Trophoblast cell (in vitro differentiated cells and primary cell): ENCODE measurements around the gene AKAP6.
"Not testable (repeated sequence)": the region's sequence is repeated elsewhere in the genome, so short reads cannot be mapped to it uniquely, and the experiment has no call there.

ENCODE experiments used
- DNase-seq, 2 donors: peaks; one replicate each; pipeline ENCODE4 v3.0.0-alpha.2; 2016
- H2AFZ ChIP-seq: 2 replicates; pipeline ENCODE4 v1.6.1; 2013; ENCODE audit warnings: low read length, moderate library complexity, mild to moderate bottlenecking; ENCODE audit not compliant: insufficient read depth, poor library complexity
- H2AK5ac ChIP-seq: 2 replicates; pipeline ENCODE4 v1.6.1; 2013; ENCODE audit warnings: mild to moderate bottlenecking, low read length
- H2BK120ac ChIP-seq: 2 replicates; pipeline ENCODE4 v1.6.1; 2013; ENCODE audit warnings: low read length, mild to moderate bottlenecking, moderate library complexity; ENCODE audit not compliant: insufficient read depth, poor library complexity
- H2BK12ac ChIP-seq: 2 replicates; pipeline ENCODE4 v1.6.1; 2013; ENCODE audit warnings: mild to moderate bottlenecking, low read length, moderate library complexity
- H2BK5ac ChIP-seq: 2 replicates; pipeline ENCODE4 v1.6.1; 2013; ENCODE audit warnings: low read length, low read depth, moderate library complexity, mild to moderate bottlenecking; ENCODE audit not compliant: poor library complexity
- H3K14ac ChIP-seq: 2 replicates; pipeline ENCODE4 v1.6.1; 2013; ENCODE audit warnings: mild to moderate bottlenecking, low read length
- H3K18ac ChIP-seq: 2 replicates; pipeline ENCODE4 v1.6.1; 2013; ENCODE audit warnings: mild to moderate bottlenecking, low read length
- H3K23ac ChIP-seq: 2 replicates; pipeline ENCODE4 v1.6.1; 2013; ENCODE audit warnings: low read length
- H3K27ac ChIP-seq: 2 replicates; pipeline ENCODE4 v1.5.1; 2013; ENCODE audit warnings: low read depth, mild to moderate bottlenecking, inconsistent platforms, low read length, moderate library complexity
- H3K27me3 ChIP-seq: 2 replicates; pipeline ENCODE4 v1.6.1; 2013; ENCODE audit warnings: inconsistent platforms, mild to moderate bottlenecking, low read length, moderate library complexity; ENCODE audit not compliant: insufficient read depth
- H3K36me3 ChIP-seq, 2 experiments: 1 replicate in 1 of 2; 2 replicates in 1 of 2; pipeline ENCODE4 v1.6.1; 2013; ENCODE audit warnings: low read length in 2 of 2, mild to moderate bottlenecking in 2 of 2, moderate library complexity in 1 of 2; ENCODE audit not compliant: insufficient read depth in 2 of 2, control insufficient read depth in 1 of 2
- H3K4ac ChIP-seq: 2 replicates; pipeline ENCODE4 v1.6.1; 2013; ENCODE audit warnings: low read depth, mild to moderate bottlenecking, low read length, moderate library complexity
- H3K4me1 ChIP-seq, 2 experiments: 1 replicate in 1 of 2; 2 replicates in 1 of 2; pipeline ENCODE4 v1.6.1; 2013; ENCODE audit warnings: low read length in 2 of 2, mild to moderate bottlenecking in 2 of 2, moderate library complexity in 1 of 2; ENCODE audit not compliant: insufficient read depth in 2 of 2, control insufficient read depth in 1 of 2
- H3K4me2 ChIP-seq: 2 replicates; pipeline ENCODE4 v1.6.1; 2013; ENCODE audit warnings: inconsistent platforms, mild to moderate bottlenecking, low read length, moderate library complexity
- H3K4me3 ChIP-seq: 2 replicates; pipeline ENCODE4 v1.5.1; 2013; ENCODE audit warnings: mild to moderate bottlenecking, low read depth, low read length, inconsistent platforms
- H3K79me1 ChIP-seq: one replicate; pipeline ENCODE4 v1.6.1; 2013; ENCODE audit warnings: low read length
- H3K79me2 ChIP-seq: 2 replicates; pipeline ENCODE4 v1.6.1; 2013; ENCODE audit warnings: low read length, mild to moderate bottlenecking; ENCODE audit not compliant: control insufficient read depth, insufficient read depth, poor library complexity
- H3K9ac ChIP-seq: 2 replicates; pipeline ENCODE4 v1.6.1; 2013; ENCODE audit warnings: mild to moderate bottlenecking, low read length
- H3K9me3 ChIP-seq: 2 replicates; pipeline ENCODE4 v1.6.1; 2013; ENCODE audit warnings: low read depth, mild to moderate bottlenecking, control low read depth, inconsistent platforms, low read length; ENCODE audit not compliant: insufficient read depth
- H4K12ac ChIP-seq: 2 replicates; pipeline ENCODE4 v1.6.1; 2013; ENCODE audit warnings: low read depth, mild to moderate bottlenecking, low read length, moderate library complexity
- H4K8ac ChIP-seq: 2 replicates; pipeline ENCODE4 v1.6.1; 2013; ENCODE audit warnings: low read depth, mild to moderate bottlenecking, low read length, moderate library complexity
- H4K91ac ChIP-seq: one replicate; pipeline ENCODE4 v1.6.1; 2013; ENCODE audit warnings: low read depth, mild to moderate bottlenecking, low read length, moderate library complexity
- WGBS: extraction: QIAGEN DNeasy Blood & Tissue Kit; methylation state at CpG from one replicate; pipeline ENCODE4 v1.1.7; 2013; ENCODE audit warnings: missing lambda C conversion rate; ENCODE audit not compliant: insufficient read length, insufficient coverage; ENCODE audit errors: extremely low coverage; 5-methylcytosine and 5-hydroxymethylcytosine counted together

Gene AKAP6

GRCh38 chr14:32462553-32462952 is 133.5 kb downstream of the AKAP6 start:
- H2BK12ac ChIP-seq, H4K12ac ChIP-seq, DNase-seq, H3K9me3 ChIP-seq, H2BK120ac ChIP-seq, H3K27me3 ChIP-seq, H4K8ac ChIP-seq, H2AK5ac ChIP-seq, H3K18ac ChIP-seq, H3K79me2 ChIP-seq, H3K9ac ChIP-seq, H3K14ac ChIP-seq, H3K27ac ChIP-seq, H2AFZ ChIP-seq, H2BK5ac ChIP-seq, H3K23ac ChIP-seq, H3K4me3 ChIP-seq, H3K36me3 ChIP-seq, H4K91ac ChIP-seq, H3K4me2 ChIP-seq, H3K4ac ChIP-seq: not testable (repeated sequence)
- H3K79me1 ChIP-seq: peaks cover 14% of the 10 kb centered on the region
- WGBS: no CpG with 5 or more reads among the region's 4 CpGs
- H3K4me1 ChIP-seq: peaks cover 10 to 11% of the 10 kb centered on the region in 2 experiments

DNA sequence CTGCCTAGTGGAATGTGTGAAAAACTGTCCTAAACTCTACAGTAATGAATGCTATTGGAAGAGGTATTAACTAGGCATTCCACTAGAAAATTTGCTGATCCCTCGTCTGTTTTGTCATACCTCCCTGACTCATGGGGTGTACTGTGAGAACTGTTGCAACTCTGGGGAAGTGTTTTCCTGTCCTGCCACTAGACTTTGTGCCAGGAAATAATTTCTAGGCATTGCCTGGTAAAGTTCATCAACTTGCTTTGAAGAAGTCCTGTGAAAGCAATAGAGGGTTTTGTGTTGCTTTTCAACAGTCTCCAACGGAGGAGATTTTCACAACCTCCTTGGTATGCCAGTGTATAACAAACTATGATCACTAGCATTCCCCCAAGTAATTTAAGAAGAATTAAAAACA is 139.9 kb downstream of the AKAP6 start:
- H3K79me1 ChIP-seq: peaks cover 15% of the 10 kb centered on the region
- H2AFZ ChIP-seq: no peak overlapping the region
- no peak overlapping the region for H4K8ac ChIP-seq
- peak overlapping the region; percentile 19 for H4K91ac ChIP-seq
- no peak overlapping the region for H4K12ac ChIP-seq
- no peak overlapping the region for H3K4me3 ChIP-seq
- H3K18ac ChIP-seq: no peak overlapping the region
- no peak overlapping the region for H2BK12ac ChIP-seq
- no peak overlapping the region for H3K14ac ChIP-seq
- no CpG with 5 or more reads among the region's 2 CpGs for WGBS
- H3K4ac ChIP-seq: no peak overlapping the region
- no peaks in the 10 kb centered on the region for H3K27me3 ChIP-seq
- no peaks in the 10 kb centered on the region for H3K79me2 ChIP-seq
- peak in 1 of 2 donors; percentile 44 for DNase-seq
- peak overlapping the region; percentile 36 for H3K27ac ChIP-seq
- no peaks in the 10 kb centered on the region for H3K9me3 ChIP-seq
- H2BK5ac ChIP-seq: no peak overlapping the region
- no peak overlapping the region for H3K4me2 ChIP-seq
- H3K4me1 ChIP-seq: peaks cover 6 to 11% of the 10 kb centered on the region in 2 experiments
- H3K9ac ChIP-seq: no peak overlapping the region
- no peak overlapping the region for H3K23ac ChIP-seq
- no peak overlapping the region for H2BK120ac ChIP-seq
- no peak overlapping the region for H2AK5ac ChIP-seq
- no peaks in the 10 kb centered on the region for H3K36me3 ChIP-seq

DNA sequence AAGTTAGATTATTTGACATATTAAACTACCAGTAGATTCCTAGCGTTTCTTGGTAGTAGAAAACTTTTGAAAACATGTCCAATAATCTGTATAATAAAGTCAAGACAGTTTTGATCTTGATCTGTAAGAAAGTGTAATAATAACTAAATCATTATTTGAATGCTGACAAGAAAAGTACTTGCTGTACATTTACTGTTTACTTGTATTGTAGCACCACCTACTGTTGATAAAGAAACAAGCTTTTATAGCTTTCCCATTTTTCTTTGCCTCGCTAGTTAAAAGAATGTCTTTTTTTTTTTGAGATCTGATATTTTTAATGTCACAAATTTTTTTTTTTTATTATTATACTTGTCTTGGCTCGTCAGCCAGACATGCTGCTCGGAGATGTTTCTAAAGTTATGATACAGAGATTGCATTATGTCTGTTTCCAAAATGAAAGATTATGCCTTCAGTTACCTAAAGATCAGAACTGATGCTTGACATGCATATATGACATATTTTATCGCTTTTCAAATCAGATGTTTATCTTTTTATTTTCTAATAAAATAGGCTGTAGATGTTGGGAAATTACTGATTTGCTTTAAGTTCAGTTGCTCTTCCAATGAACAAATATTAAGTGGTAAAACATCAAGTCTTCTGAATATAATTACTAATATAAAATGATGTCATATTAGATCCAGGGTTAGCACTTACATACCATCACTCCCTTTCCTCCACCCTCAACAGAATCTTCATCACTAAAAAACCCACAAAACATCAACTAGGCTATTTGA is 140.5 kb downstream of the AKAP6 start:
- Histone ChIP-seq H3K27me3 (no peaks in the 10 kb centered on the region), H3K79me2 (no peaks in the 10 kb centered on the region), H3K36me3 (no peaks in the 10 kb centered on the region), H3K9ac (no peak overlapping the region), H3K4ac (no peak overlapping the region), H3K9me3 (no peaks in the 10 kb centered on the region), H3K79me1 (peaks cover 17% of the 10 kb centered on the region), H2AFZ (no peak overlapping the region), H2BK5ac (no peak overlapping the region), H4K91ac (peak overlapping the region; percentile 19), H2AK5ac (no peak overlapping the region), H2BK120ac (no peak overlapping the region), H2BK12ac (no peak overlapping the region), H3K4me2 (no peak overlapping the region), H3K14ac (no peak overlapping the region), H4K8ac (no peak overlapping the region), H3K23ac (no peak overlapping the region), H3K4me3 (no peak overlapping the region), H3K4me1 (peaks cover 6 to 11% of the 10 kb centered on the region in 2 experiments), H3K18ac (no peak overlapping the region), H3K27ac (peak overlapping the region; percentile 36), H4K12ac (no peak overlapping the region)
- WGBS: no CpG with 5 or more reads among the region's 5 CpGs
- peak in 1 of 2 donors; percentile 65 for DNase-seq

DNA sequence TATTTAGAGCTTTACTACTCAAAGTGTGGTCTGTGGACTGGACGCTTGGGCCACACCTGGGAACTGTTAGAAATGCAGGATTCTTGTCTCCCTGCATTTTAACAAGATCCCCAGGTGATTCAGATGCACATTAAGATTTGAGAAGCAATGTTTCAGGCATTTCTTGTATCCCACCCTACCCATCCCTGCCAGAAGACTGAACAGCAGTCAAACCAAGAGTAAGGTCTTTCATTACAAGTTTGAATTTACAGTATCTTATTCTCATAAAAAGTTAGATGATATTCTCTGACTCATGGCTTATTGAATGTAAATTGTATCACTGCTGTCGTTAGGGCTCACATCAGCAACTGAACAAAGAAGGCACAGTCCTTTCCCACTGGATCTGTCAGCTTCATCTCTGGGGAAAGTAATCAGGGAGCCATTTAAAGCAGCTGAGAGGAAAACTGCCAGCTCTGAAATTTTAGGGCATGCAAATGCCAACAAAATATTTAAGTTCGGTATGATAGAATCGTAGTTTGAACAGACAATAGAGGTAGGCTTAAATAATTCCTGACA is 141.1 kb downstream of the AKAP6 start:
- no peaks in the 10 kb centered on the region for H3K27me3 ChIP-seq
- no peak overlapping the region for H3K4me2 ChIP-seq
- H3K4me1 ChIP-seq: peaks cover 6 to 13% of the 10 kb centered on the region in 2 experiments
- no peaks in the 10 kb centered on the region for H3K79me2 ChIP-seq
- H4K91ac ChIP-seq: peak overlapping the region; percentile 19
- DNase-seq: no peak
- WGBS: no CpG with 5 or more reads among the region's 4 CpGs
- H3K23ac ChIP-seq: no peak overlapping the region
- peak overlapping the region; percentile 84 for H2BK12ac ChIP-seq
- no peak overlapping the region for H3K4ac ChIP-seq
- no peak overlapping the region for H3K14ac ChIP-seq
- no peaks in the 10 kb centered on the region for H3K9me3 ChIP-seq
- no peaks in the 10 kb centered on the region for H3K36me3 ChIP-seq
- no peak overlapping the region for H3K18ac ChIP-seq
- peaks cover 17% of the 10 kb centered on the region for H3K79me1 ChIP-seq
- no peak overlapping the region for H4K8ac ChIP-seq
- no peak overlapping the region for H3K9ac ChIP-seq
- H4K12ac ChIP-seq: no peak overlapping the region
- H2BK5ac ChIP-seq: no peak overlapping the region
- H2BK120ac ChIP-seq: no peak overlapping the region
- no peak overlapping the region for H3K4me3 ChIP-seq
- H2AFZ ChIP-seq: no peak overlapping the region
- H2AK5ac ChIP-seq: no peak overlapping the region
- no peak overlapping the region for H3K27ac ChIP-seq
